Testis (tissue), 2 donors: ENCODE data around the gene GPD1L.

Experiments used
- CTCF ChIP-seq, 3 experiments: fragments of 450-650 bp in 2 of 3; fragments of 200-600 bp in 1 of 3; sonication (generic) in 1 of 3; IDR thresholded peaks; one replicate each; pipeline ENCODE4 v1.5.1; 2016 to 2019; ENCODE audit warnings: antibody characterized with exemption in 3 of 3, mild to moderate bottlenecking in 2 of 3, moderate library complexity in 1 of 3
- POLR2A ChIP-seq: fragments of 450-650 bp; IDR thresholded peaks from one replicate; pipeline ENCODE4 v1.6.1; 2017; ENCODE audit warnings: antibody characterized with exemption, mild to moderate bottlenecking, moderate library complexity

GRCh38 chr3:32125012-32125411 lies 18.6 kb downstream of the GPD1L start:
- TF ChIP-seq CTCF (IDR thresholded peaks at IDR 0.05) (no peak), POLR2A (no peak)
